ENCODE results near the gene ODAD4. TPM values are rescaled to one million over a fixed set of nuclear protein-coding genes. Genes with fewer than 3 reads are reported as not detected.

Gene ODAD4
- total RNA-seq, 2 experiments from 2014 or later: 2.2 to 2.7 TPM

DNA sequence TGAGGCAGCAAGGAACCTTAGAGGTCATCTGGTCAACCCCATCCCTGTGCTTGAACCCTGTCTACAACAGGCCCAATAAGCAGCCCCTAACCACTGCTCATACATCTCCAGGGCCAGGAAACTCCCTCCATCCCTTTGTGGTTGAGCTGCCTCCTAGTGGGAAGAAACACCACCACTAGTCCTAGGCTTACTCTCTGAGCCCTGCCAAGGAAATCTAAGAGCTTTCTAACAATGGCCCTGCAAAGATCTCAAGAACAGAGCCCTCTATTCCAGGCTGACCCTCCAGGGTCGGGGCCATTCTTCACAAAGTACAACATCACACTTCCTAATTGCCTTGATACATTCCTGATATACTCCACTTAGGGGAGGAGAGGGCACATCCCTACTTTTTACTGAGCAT is 17.5 kb upstream of the ODAD4 start:
- TF ChIP-seq, protein P1, sequence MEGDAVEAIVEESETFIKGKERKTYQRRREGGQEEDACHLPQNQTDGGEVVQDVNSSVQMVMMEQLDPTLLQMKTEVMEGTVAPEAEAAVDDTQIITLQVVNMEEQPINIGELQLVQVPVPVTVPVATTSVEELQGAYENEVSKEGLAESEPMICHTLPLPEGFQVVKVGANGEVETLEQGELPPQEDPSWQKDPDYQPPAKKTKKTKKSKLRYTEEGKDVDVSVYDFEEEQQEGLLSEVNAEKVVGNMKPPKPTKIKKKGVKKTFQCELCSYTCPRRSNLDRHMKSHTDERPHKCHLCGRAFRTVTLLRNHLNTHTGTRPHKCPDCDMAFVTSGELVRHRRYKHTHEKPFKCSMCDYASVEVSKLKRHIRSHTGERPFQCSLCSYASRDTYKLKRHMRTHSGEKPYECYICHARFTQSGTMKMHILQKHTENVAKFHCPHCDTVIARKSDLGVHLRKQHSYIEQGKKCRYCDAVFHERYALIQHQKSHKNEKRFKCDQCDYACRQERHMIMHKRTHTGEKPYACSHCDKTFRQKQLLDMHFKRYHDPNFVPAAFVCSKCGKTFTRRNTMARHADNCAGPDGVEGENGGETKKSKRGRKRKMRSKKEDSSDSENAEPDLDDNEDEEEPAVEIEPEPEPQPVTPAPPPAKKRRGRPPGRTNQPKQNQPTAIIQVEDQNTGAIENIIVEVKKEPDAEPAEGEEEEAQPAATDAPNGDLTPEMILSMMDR (IDR thresholded peaks at IDR 0.05): no peak
- no peaks in the 10 kb centered on the region for H3K9me3 ChIP-seq (ENCODE audit: control insufficient read depth in 1 of 2, insufficient read depth in 1 of 2, low read length in 2 of 2)
- H3K4me1 Mint-ChIP-seq (ENCODE audit: low read depth): peaks cover 27% of the 10 kb centered on the region
- intact Hi-C loops (cut with DNase I, micrococcal nuclease): no loop called here
- ChIA-PET POLR2A (interaction anchor here (0.9 kb wide), 1 partner anchor 17 kb away, joined by 3 read pairs; the partner anchor contains the start of gene ODAD4), CTCF (interaction anchor here (1.2 kb wide), 1 partner anchor 18 kb away, joined by 3 read pairs; the partner anchor contains the start of gene ODAD4)
- DNase-seq (no peak), ATAC-seq (ENCODE audit: poor library complexity) (no peak)
- no peak overlapping the region for H3K27ac ChIP-seq (ENCODE audit: low read depth in 1 of 2, low read length in 2 of 2)
- H3K4me3 Mint-ChIP-seq: no peak overlapping the region
- H3K27ac Mint-ChIP-seq: no peak overlapping the region
- H3K36me3 ChIP-seq (ENCODE audit: insufficient read depth, low read length): peaks cover 72% of the 10 kb centered on the region
- no peak overlapping the region for H3K4me3 ChIP-seq (ENCODE audit: low read length)
- H3K4me1 ChIP-seq (ENCODE audit: insufficient read depth, low read length): peaks cover 32% of the 10 kb centered on the region
- peaks cover 48% of the 10 kb centered on the region for H3K36me3 Mint-ChIP-seq (ENCODE audit: low read depth)
- no peaks in the 10 kb centered on the region for H3K27me3 Mint-ChIP-seq
- H3K9me3 Mint-ChIP-seq: no peaks in the 10 kb centered on the region
- H3K27me3 ChIP-seq (ENCODE audit: control insufficient read depth in 1 of 2, insufficient read depth in 2 of 2, low read length in 2 of 2): no peaks in the 10 kb centered on the region

DNA sequence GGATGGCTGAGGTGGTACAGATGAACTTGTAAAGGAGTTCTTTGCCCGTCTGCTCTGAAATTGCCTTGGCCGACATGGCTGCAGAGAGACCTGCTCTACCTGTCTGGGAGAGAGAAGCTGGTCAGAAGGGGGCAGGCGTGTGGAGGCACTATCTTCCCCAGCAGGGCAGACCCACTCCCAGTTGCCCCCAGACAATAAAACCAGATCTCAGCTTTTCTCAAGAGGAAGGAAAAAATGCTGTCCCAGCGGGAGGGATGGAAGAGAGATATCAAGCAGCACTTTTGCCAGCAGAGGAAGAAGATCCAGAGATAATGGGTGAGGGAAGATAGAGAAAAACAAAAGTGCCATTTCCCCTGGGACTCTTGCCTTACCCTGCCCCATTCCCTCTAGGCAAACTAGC is 16.6 kb upstream of the ODAD4 start:
- no peak overlapping the region for H3K27ac Mint-ChIP-seq
- H3K4me3 Mint-ChIP-seq: no peak overlapping the region
- peaks cover 63% of the 10 kb centered on the region for H3K36me3 ChIP-seq (ENCODE audit: insufficient read depth, low read length)
- no peaks in the 10 kb centered on the region for H3K27me3 ChIP-seq (ENCODE audit: control insufficient read depth in 1 of 2, insufficient read depth in 2 of 2, low read length in 2 of 2)
- H3K4me3 ChIP-seq (ENCODE audit: low read length): no peak overlapping the region
- H3K4me1 Mint-ChIP-seq (ENCODE audit: low read depth): peaks cover 27% of the 10 kb centered on the region
- ATAC-seq (ENCODE audit: poor library complexity) (no peak), DNase-seq (no peak)
- H3K4me1 ChIP-seq (ENCODE audit: insufficient read depth, low read length): peaks cover 34% of the 10 kb centered on the region
- ChIA-PET POLR2A (interaction anchor here (0.7 to 0.9 kb wide), 2 partner anchors 17 to 20 kb away, joined by 3 read pairs; partner anchors contain the start of gene ODAD4), CTCF (no interaction called here)
- intact Hi-C loops (cut with DNase I, micrococcal nuclease): no loop called here
- H3K9me3 Mint-ChIP-seq: no peaks in the 10 kb centered on the region
- H3K36me3 Mint-ChIP-seq (ENCODE audit: low read depth): peaks cover 43% of the 10 kb centered on the region
- H3K27me3 Mint-ChIP-seq: no peaks in the 10 kb centered on the region
- H3K27ac ChIP-seq (ENCODE audit: low read depth in 1 of 2, low read length in 2 of 2): no peak overlapping the region
- H3K9me3 ChIP-seq (ENCODE audit: control insufficient read depth in 1 of 2, insufficient read depth in 1 of 2, low read length in 2 of 2): no peaks in the 10 kb centered on the region
- TF ChIP-seq, protein P1 (IDR thresholded peaks at IDR 0.05): no peak

DNA sequence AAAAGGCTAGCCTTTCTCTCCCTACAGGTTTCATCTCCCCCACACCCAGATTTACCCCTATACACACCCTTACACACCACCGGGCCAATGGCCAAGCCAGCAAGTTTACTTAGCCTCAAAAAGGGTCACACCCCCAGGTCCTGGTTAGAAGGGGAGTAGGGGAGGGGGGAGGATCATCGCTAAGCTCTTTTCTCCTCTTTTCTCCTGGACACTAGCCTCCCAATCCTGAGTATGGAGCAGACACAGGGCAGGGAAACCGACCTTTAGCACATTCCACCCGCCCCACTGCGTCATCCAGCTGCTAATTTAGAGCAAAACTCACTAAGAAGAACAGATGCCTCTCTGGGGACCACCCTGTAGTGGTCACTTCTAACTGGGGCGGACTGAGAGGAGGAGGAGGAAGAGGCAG is 16.1 kb upstream of the ODAD4 start:
- ChIA-PET CTCF (no interaction called here), POLR2A (interaction anchor here (0.7 kb wide), 1 partner anchor 20 kb away, joined by 3 read pairs; no protein-coding TSS in a partner anchor)
- TF ChIP-seq, protein P1 (IDR thresholded peaks at IDR 0.05): no peak
- H3K4me3 ChIP-seq (ENCODE audit: low read length): no peak overlapping the region
- H3K27me3 Mint-ChIP-seq: no peaks in the 10 kb centered on the region
- H3K4me1 Mint-ChIP-seq (ENCODE audit: low read depth): peaks cover 27% of the 10 kb centered on the region
- no peaks in the 10 kb centered on the region for H3K27me3 ChIP-seq (ENCODE audit: control insufficient read depth in 1 of 2, insufficient read depth in 2 of 2, low read length in 2 of 2)
- H3K9me3 ChIP-seq (ENCODE audit: control insufficient read depth in 1 of 2, insufficient read depth in 1 of 2, low read length in 2 of 2): no peaks in the 10 kb centered on the region
- intact Hi-C loops (cut with DNase I, micrococcal nuclease): no loop called here
- H3K36me3 Mint-ChIP-seq (ENCODE audit: low read depth): peaks cover 41% of the 10 kb centered on the region
- peaks cover 37% of the 10 kb centered on the region for H3K4me1 ChIP-seq (ENCODE audit: insufficient read depth, low read length)
- H3K27ac ChIP-seq (ENCODE audit: low read depth in 1 of 2, low read length in 2 of 2): no peak overlapping the region
- H3K27ac Mint-ChIP-seq: no peak overlapping the region
- DNase-seq (no peak), ATAC-seq (ENCODE audit: poor library complexity) (no peak)
- H3K4me3 Mint-ChIP-seq: no peak overlapping the region
- no peaks in the 10 kb centered on the region for H3K9me3 Mint-ChIP-seq
- H3K36me3 ChIP-seq (ENCODE audit: insufficient read depth, low read length): peaks cover 57% of the 10 kb centered on the region

All from CD4-positive, alpha-beta T cell (primary cell).